ENCODE results near the gene GALK2.
"Not testable (repeated sequence)": the region's sequence is repeated elsewhere in the genome, so short reads cannot be mapped to it uniquely, and the experiment has no call there.

GALK2 gene

DNA sequence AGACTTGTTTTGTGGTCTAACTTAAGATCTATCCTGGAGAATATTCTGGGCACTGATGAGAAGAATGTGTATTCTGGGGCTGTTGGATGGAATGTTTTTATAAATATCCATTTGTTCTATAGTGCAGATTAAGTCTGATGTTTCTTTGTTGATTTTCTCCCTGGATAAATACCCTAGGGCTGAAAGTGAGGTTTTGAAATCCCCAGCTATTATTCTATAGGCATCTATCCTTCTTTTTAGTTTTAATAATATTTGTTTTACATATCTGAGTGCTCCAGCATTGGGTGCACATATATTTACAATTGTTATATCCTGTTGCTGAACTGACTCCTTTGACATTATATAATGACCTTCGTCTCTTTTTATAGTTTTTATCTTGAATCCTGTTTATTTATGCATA, 42.9 kb downstream of the GALK2 start:
- DNase-seq = no peak
- intact Hi-C loops (cut with DNase I) = no loop called here

DNA sequence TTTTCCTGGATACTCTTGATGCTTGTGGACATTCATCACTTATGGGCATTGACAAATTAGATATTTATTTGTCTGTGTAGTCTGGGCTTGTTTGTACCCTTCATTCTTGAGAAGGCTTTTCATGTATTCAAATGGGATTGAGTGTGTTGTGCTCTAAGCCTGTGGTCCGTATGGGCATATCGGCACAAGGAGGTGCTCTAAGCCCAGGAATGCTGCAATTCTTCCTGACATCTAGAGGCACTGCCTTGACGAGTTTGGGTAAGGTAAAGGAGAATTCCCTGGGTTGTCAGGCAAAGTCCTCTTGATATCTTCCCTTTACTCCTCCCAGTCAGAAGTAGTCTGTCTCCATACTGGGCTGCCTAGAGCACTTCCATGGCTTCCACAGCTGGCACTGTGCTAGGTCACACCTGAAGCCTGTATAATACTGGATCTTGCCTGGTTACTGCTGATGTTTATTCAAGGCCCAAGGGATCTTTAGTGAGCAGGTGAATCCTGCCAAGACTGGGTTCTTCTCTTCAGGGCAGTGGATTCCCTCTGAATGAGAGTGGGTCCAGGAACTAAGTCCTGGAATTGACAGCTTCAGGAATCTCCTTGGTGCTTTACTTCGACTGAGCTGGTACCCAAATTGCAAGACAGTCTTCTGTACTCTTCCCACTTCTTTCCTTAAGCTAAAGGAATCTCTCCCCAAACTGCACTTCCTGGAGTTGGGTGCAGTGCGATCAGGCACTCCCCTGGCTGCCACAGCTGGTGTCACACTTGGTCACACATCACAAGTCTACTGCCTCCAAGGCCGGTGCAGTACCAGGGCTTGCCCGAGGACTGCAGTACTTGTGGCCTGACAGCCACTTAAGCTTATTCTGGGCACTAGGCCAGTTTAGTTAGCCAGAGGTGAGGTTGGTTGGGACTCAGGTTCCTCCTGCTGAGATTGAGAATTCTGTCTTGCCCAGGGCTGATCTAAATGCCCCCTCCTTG, 46.0 kb downstream of the GALK2 start:
- no peak for DNase-seq
- intact Hi-C loops (cut with DNase I) = no loop called here

DNA sequence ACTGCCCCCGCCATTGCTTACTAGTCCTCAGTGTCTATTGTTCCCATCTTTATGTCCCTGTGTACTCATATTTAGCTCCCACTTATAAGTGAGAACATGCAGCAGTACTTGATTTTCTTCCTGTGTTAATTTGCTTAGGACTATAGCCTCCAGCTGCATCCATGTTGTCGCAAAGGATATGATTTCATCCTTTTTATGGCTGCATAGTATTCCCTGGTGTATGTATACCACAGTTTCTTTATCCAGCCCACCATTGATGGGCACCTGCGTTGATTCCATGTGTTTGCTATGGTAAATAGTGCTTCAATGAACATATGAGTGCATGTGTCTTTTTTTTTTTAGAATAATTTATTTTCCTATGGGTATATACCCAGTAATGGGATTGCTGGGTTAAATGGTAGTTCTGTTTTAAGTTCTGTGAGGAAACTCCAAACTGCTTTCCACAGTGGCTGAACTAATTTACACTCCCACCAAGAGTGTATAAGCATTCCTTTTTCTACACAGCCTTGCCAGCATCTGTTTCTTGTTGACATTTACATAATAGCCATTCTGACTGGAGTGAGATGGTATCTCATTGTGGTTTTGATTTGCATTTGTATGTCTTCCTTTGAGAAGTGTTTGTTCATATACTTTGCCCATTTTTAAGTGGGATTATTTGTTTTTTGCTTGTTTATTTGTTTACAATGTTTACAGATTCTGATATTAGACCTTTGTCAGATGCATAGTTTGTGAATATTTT, 53.7 kb downstream of the GALK2 start:
- no peak for DNase-seq
- intact Hi-C loops (cut with DNase I) = no loop called here

DNA sequence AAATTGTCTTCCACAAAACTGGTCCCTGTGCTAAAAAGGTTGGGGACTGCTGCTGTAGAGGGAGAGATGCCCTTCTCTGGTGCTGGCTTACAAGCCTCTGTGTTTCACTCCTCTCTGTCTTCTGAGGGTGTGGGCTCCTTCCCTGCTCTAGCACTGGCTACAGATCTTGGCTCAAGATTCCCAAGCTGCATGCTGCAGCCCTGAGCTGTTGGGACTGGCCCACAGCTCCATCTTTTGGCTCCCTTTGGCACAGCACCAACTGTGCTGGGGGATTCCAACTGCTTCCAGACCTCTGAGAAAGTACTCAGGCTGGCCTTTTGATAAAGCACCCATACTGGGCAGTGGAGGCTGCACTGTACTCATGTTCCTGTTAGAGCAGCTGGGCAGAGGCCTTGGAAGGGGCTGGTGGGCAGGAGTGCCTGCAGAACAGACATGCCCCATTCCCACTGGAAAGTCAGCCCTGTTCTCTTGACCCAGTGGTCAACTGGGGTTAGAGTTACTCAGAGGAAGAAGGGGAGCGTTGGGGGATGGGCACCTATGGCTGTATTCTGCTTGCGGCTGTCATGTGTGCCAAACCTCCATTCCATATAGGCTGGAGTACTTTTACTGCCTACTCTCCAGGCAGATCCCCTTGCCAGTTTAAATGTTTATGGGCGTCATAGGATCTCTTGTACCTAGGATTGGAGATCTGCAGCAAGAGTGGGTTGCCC, 55.7 kb downstream of the GALK2 start:
- DNase-seq = peak in 1 of 10 donors; percentile 33
- intact Hi-C loops (cut with DNase I) = no loop called here

DNA sequence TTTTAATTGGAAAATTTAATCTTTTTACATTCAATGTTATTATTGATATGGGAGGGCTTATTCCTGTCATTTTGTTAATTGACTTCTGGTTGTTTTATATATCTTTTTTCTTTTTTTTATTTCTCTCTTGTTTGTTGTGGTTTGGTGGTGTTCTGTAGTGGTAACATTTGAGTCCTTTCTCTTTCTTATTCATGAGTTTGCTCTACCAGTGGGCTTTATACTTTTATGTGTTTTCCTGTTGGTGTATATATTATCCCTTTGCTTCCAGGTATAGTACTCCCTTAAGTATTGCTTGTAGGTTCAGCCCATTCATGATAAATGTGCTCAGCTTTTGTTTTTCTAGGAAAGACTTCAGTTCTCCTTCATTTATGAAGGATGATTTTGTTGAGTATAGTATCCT, 57.6 kb downstream of the GALK2 start:
- intact Hi-C loops (cut with DNase I) = no loop called here
- no peak for DNase-seq

DNA sequence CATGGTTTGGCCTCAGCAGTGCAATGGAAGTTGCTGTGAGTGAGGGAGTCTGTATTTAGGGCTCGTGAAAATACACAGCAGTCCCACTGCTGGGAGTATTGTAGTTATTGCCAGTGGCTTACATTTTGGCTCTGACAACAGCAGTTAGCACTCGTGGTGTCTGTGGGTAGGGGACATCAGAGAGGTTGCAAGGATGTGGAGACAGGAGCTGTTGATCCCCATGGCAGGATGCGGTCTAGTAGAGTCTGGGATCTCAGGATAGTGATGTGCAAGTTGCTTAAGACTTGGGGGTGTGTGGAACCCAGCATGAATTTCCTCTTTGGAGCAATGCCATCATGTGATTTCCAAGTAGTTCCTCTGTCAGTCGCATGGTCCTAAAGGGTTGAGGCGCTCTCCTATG, 59.9 kb downstream of the GALK2 start:
- intact Hi-C loops (cut with DNase I) = no loop called here
- no peak for DNase-seq

DNA sequence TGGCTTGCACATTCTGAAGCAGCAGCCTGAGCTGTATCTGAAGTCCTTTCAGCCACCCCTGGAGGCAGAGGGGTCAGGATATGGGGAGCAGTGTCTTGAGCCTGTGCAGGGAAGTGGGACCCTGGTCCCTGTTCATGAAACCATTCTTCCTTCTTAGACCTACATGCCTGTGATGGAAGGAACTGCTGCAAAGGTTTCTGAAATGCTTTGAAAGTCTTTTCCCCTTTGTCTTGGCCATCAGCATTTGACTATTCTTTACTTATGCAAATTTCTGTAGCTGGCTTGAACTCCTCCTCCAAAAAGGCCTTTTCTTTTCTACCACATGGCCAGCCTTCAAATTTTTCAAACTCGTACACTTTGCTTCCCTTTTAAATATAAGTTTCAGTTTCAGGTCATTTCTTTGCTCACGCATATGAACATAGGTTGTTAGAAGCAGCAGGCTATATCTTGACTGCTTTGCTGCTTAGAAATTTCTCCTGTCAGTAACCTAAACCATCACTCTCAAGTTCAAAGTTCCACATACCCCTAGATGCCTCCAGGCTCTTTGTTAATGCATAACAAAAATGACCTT, 62.3 kb downstream of the GALK2 start:
- intact Hi-C loops (cut with DNase I) = no loop called here
- DNase-seq = no peak

DNA sequence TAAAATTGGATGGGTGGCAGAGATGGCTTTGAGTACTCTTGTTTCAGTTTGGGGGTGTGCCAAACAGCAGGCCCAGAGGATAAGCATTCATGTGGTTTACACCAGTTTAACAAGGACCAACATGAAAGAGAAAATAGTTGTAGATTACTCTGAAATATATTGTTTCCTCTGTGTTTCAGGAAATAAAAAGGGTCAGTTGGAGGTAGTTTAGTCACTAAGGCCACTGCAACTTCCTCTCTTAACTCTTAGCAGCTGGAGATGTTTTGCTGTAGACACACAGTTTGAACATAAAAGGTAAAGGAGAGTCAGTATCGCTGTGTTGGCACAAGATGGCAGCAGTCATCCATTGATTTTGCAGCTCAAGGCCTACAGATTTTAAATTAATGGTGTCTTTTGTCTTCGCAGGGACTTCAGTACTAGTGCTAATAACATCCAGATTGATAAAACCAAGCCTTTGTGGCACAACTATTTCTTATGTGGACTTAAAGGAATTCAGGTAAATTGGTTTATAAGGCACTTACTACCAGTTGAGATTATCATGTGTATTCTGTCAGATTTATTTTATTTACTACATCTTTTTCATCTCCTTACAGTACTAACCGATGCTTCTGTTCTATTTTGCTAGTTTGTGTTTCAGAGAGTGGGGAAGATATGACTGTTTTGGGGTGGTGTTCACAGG, 65.5 kb downstream of the GALK2 start:
- peak in 7 of 10 donors; percentile 26 to 91 (median 62) for DNase-seq
- intact Hi-C loops (cut with DNase I) = loop anchor here (2.0 to 5.0 kb wide), 4 partner anchors 185 to 909 kb away; no protein-coding TSS in a partner anchor

DNA sequence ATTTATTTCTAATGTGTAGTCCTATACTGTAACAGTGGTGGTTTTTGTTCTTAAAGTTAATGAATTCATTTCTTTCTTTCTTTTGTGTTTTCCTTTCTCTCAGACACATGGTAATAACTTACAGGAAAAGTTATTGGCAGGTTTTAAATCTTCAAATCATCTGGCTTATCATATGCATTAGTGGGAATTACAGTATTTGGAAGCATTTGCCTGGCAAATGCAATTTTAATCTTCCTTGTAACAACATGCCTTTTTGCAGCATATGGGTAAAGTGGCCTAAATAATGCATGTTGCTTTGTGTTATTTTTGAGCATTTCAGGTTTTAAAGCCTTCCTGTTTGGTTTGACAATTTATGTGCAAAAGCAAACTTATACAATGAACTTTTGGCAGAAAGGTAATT, 66.8 kb downstream of the GALK2 start:
- DNase-seq = no peak
- intact Hi-C loops (cut with DNase I) = loop anchor here (2.0 to 5.0 kb wide), 2 partner anchors 184 to 765 kb away; no protein-coding TSS in a partner anchor

DNA sequence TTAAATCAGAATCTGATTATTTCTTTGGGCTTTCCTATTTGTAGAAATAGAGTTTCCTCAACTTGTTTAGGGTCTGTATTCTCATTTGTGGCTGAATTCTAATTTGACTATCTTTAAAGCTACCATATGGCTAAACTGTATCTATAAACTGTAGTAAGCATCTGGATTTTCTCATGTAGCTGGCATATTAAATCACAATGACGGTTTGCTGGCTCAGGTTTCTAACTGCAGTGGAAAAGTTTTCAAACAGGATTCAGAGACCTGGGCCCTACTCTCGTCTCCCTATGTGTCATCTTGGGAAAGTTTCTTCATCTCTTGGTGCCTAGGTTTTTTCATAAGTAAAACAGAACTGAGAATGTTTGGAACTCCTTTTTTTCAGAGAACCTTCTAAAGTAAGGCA, 68.3 kb downstream of the GALK2 start:
- intact Hi-C loops (cut with DNase I) = loop anchor here (5.0 kb wide), 1 partner anchor 764 kb away; no protein-coding TSS in a partner anchor
- DNase-seq = no peak

DNA sequence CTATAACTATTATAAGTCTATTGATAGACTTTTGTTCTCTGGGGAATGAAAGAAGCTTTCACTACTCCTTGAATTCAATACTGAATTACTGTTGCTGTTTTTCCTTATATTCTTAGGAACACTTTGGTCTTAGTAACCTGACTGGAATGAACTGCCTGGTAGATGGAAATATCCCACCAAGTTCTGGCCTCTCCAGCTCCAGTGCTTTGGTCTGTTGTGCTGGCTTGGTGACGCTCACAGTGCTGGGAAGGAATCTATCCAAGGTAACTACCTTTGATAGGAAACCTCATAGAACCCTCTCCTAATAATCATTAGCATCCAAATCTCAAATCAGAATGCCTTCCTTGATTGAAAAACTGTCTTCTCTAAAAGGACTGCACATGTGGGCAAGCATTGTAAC, 69.1 kb downstream of the GALK2 start:
- intact Hi-C loops (cut with DNase I) = loop anchor here (5.0 kb wide), 1 partner anchor 763 kb away; no protein-coding TSS in a partner anchor
- no peak for DNase-seq

DNA sequence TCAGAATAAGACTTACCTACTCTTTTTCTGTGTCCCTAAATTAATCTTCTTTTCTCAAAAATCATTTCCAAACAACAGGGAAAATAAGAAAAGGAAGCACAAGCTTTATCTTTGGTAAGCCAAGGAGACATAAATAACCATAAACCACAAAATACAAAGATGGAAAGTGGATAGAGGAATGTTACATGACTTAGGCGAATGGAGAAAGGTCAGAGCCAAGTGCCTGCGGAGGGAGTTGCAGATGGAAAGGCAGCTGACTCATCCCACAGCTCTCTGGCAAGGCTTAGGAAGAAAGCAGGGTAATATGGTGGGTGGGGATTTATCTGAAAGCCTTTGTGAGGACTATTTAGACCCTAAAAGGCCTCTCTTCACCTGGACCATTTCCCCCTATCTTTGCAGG, 72.8 kb downstream of the GALK2 start:
- intact Hi-C loops (cut with DNase I) = no loop called here
- DNase-seq = no peak

DNA sequence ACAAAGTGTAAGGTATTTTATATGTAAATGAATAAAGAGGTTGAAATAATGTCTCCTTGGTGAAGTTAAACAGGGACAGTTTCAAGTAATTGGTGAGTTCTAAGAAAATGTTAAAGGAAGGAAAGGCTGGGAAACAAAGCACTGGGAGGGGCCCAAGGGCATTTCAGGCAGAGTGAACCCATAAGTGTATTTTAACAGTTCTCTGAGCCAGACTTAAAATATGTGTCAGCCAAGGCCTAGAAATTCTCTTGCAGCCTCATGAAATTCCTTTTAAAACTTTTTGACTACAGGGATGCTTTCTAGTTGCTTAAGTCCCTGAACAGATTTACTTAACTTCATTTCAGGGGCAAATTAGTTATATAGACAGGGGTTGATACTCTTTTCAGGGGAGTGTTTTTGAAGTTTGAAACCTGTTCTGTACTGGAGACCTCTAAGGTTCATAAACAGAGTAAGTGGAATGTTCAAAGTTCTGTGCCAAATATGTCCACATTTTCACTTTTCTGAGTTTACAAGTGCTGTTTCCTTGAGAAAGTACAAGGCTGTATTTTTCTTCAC, 77.6 kb downstream of the GALK2 start:
- intact Hi-C loops (cut with DNase I) = no loop called here
- no peak for DNase-seq

DNA sequence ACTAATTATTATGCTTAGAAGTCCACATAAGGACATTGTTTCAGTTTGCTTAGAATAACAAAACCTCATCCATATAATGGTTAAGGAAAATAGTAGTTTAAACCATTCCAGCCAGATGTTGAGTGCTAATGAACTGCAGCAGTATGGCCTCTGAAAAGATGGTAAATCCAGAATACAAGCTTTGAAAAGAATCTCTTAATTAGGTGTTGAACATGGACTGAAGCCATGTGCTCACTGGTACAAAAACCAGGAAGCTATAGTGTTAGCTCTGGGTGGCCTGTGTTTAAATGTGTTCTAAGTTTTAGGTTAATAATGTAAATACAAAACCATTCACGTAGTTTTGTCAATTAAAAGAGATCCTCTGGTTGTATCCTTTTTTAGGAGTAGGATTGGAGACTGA, 78.2 kb downstream of the GALK2 start:
- intact Hi-C loops (cut with DNase I) = no loop called here

DNA sequence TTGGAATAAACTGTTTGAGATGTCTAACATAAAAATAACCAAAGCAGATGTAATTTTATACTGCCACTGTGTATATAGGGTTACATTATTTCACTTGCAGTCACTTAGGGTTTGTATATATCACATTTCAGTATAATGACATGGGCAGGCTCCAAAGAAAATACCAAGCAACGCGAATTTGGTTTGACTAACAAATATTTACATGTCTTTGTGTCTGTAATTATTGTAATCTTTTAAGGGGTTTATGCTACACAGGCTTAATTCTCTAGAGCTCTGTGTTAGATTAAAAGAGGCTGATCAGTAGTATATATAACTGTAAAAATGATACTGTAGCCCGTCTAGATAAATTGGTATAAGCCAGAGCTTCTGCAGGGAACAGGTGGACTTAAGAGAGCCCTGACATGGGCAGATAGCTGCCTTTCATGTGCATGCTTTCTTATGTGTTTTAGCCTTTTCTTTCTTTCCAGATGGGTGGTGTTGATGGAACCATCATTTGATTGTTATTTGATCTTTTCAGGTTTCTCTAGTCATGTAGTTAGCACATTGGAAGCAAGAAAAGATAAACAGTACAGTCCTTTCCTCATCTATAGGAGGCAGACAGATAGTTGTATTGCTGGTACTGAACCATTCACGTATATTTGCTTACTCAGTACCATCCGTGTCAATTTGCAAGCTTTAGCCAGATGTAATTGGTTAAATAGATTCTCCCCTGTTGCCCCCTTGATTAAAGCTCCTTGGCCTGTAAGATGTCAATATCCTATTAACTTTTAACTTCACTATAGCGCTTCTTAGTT, 86.1 kb downstream of the GALK2 start:
- intact Hi-C loops (cut with DNase I) = no loop called here
- DNase-seq = no peak

More for the DNA sequence above, 78.2 kb downstream of the GALK2 start:
- DNase-seq = no peak

DNA sequence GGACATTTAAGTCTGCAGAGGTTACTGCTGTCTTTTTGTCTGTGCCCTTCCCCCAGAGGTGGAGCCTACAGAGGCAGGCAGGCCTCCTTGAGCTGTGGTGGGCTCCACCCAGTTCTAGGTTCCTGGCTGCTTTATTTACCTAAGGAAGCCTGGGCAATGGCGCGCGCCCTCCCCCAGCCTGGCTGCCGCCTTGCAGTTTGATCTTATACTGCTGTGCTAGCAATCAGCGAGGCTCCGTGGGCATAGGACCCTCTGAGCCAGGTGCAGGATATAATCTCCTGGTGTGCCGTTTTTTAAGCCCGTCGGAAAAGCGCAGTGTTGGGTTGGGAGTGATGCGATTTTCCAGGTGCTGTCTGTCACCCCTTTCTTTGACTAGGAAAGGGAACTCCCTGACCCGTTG, 95.1 kb downstream of the GALK2 start:
- intact Hi-C loops (cut with DNase I) = not testable (repeated sequence)
- DNase-seq = peak in 2 of 10 donors; percentile 55 to 57

DNA sequence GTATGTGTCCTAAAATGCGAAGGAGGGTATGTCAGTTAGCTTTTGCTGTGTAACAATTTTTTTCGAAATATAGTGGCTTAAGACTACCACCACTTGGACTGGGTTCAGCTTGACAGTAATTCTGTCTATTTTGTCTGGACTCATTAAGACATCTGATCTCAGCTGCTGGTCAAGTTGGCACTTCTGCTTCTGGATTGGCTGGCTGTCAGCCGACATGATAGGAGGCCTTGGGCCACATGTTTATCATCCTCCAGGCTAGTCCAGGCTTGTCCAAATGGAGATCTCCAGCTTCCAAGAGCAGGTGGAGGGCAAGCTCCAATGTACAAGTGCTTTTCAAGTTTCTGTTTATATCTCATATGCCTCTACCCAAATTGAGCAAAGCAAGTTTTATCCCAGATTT, 95.9 kb downstream of the GALK2 start:
- DNase-seq = no peak
- intact Hi-C loops (cut with DNase I) = no loop called here

DNA sequence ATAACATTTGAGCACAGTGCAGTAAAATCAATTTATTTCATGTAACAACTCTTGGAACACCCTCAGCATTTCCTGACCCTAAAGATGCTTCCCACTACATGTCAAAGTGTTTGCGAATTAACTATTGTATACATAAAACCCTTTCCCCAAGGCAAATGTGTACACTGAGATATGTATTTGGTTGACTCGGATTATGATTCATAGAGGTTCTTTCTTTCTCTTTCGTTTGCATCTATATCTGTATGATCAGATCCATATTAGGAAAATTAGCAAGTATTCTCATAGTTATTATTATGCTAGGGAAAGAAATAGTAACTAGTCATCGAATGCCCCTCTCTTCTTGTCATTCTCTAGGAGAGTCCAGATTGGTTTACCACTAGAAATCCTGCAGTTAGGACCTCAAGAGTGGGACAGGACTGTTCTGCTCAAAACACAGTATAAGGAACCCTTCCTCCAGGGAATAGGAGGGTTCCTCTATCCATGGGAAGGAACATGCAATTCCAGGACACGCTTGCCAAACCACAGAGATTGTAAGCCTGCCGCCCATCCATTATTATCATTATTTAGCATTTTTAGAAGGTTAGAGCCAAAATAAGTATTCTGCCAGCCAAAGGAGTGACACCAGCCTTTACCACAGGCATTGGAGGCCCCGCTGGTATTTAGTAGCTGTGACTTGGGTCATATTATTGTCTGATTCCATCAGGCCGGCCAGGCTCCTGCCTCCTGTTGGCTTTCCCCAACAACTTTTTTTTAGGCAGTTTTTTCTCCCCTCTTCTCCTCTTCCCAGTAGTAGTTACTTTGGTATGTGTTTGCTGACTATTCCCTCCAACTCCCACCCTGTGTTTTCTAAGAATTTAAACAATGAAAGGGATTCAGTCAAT, 100.7 kb downstream of the GALK2 start:
- intact Hi-C loops (cut with DNase I) = no loop called here
- DNase-seq = no peak
